ENCODE data around the gene GOLPH3L. TPM values are rescaled to one million over a fixed set of nuclear protein-coding genes. Genes with fewer than 3 reads are reported as not detected.

GOLPH3L gene
- total and polyA plus RNA-seq, 7 donors = 18.1 to 66.6 (median 26.5) TPM

GRCh38 chr1:150622303-150622975 is 74.5 kb downstream of the GOLPH3L start:
- no peak for TF ChIP-seq CTCF (IDR thresholded peaks at IDR 0.05)
- TF ChIP-seq POLR2AphosphoS5 (IDR thresholded peaks at IDR 0.05) = no peak
- no peak for TF ChIP-seq POLR2A (IDR thresholded peaks at IDR 0.05)
- no peak for TF ChIP-seq EP300 (IDR thresholded peaks at IDR 0.05)
- peaks cover 27 to 85% (median 43%) of the 10 kb centered on the region in 4 donors for H3K36me3 ChIP-seq
- DNase-seq = peak; percentile 80
- H3K9me3 ChIP-seq = no peaks in the 10 kb centered on the region
- intact Hi-C loops (cut with DNase I) = no loop called here
- no peak overlapping the region for H3K4me3 ChIP-seq
- H3K27me3 ChIP-seq = no peaks in the 10 kb centered on the region
- H3K4me1 ChIP-seq = peaks cover 0 to 45% (median 40%) of the 10 kb centered on the region in 4 donors
- WGBS, 2 donors = 46 to 52% methylated on average over 8 of the region's 8 CpGs
- peak overlapping the region; percentile 61 to 78 (median 74) for H3K27ac ChIP-seq

GRCh38 chr1:150621497-150622302 is 75.3 kb downstream of the GOLPH3L start:
- intact Hi-C loops (cut with DNase I) = loop anchor here (1.0 kb wide), 1 partner anchor 60 kb away; no protein-coding TSS in a partner anchor
- 57 to 67% methylated on average over 8 of the region's 8 CpGs for WGBS, 2 donors
- Histone ChIP-seq H3K27me3 (no peaks in the 10 kb centered on the region), H3K4me1 (peaks cover 0 to 40% (median 36%) of the 10 kb centered on the region in 4 donors), H3K4me3 (no peak overlapping the region), H3K36me3 (peaks cover 21 to 85% (median 36%) of the 10 kb centered on the region in 4 donors), H3K9me3 (no peaks in the 10 kb centered on the region), H3K27ac (peak overlapping the region; percentile 61 to 78 (median 74))
- peak; percentile 82 for DNase-seq
- no peak for TF ChIP-seq POLR2A (IDR thresholded peaks at IDR 0.05)
- TF ChIP-seq CTCF (IDR thresholded peaks at IDR 0.05) = peak; percentile 47 to 87 (median 72)
- TF ChIP-seq POLR2AphosphoS5 (IDR thresholded peaks at IDR 0.05) = peak in 3 of 4 donors; percentile 37 to 59 (median 51)

GRCh38 chr1:150620919-150621318 is 76.0 kb downstream of the GOLPH3L start:
- peaks cover 0 to 40% (median 36%) of the 10 kb centered on the region in 4 donors for H3K4me1 ChIP-seq
- no peak overlapping the region for H3K4me3 ChIP-seq
- no peaks in the 10 kb centered on the region for H3K27me3 ChIP-seq
- H3K36me3 ChIP-seq = peaks cover 18 to 85% (median 29%) of the 10 kb centered on the region in 4 donors
- DNase-seq = no peak
- 98% methylated on average over 2 of the region's 2 CpGs for WGBS, 2 donors
- intact Hi-C loops (cut with DNase I) = loop anchor here (1.0 kb wide), 1 partner anchor 60 kb away; no protein-coding TSS in a partner anchor
- H3K27ac ChIP-seq = peak overlapping the region; percentile 61 to 78 (median 74)
- TF ChIP-seq CTCF (IDR thresholded peaks at IDR 0.05) (no peak), POLR2A (IDR thresholded peaks at IDR 0.05) (no peak), POLR2AphosphoS5 (IDR thresholded peaks at IDR 0.05) (no peak), EP300 (IDR thresholded peaks at IDR 0.05) (no peak)
- H3K9me3 ChIP-seq = no peaks in the 10 kb centered on the region

- H3K4me1 ChIP-seq = peaks cover 0 to 40% (median 36%) of the 10 kb centered on the region in 4 donors
Measured at GRCh38 chr1:150619576-150620509, 77.1 kb downstream of the GOLPH3L start.

More at GRCh38 chr1:150619576-150620509, 77.1 kb downstream of the GOLPH3L start:
- TF ChIP-seq EP300 (IDR thresholded peaks at IDR 0.05) (no peak), CTCF (IDR thresholded peaks at IDR 0.05) (peak in 2 of 4 experiments; percentile 16 to 22), POLR2A (IDR thresholded peaks at IDR 0.05) (no peak), POLR2AphosphoS5 (IDR thresholded peaks at IDR 0.05) (peak in 2 of 4 donors; percentile 37 to 40)
- WGBS, 2 donors = 28 to 51% methylated on average over 4 of the region's 4 CpGs
- H3K27me3 ChIP-seq = no peaks in the 10 kb centered on the region
- intact Hi-C loops (cut with DNase I) = no loop called here
- peaks cover 8 to 75% (median 18%) of the 10 kb centered on the region in 4 donors for H3K36me3 ChIP-seq
- H3K27ac ChIP-seq = peak overlapping the region; percentile 61 to 78 (median 74)
- DNase-seq = peak; percentile 74
- H3K4me3 ChIP-seq = no peak overlapping the region
- no peaks in the 10 kb centered on the region for H3K9me3 ChIP-seq

Measured in sigmoid colon (tissue), 7 donors.